Upper lobe of right lung (tissue), 1 donor: ENCODE measurements around the gene APLF. TPM values are rescaled to one million over a fixed set of nuclear protein-coding genes. Genes with fewer than 3 reads are reported as not detected.

Experiments used
- ATAC-seq: fragments of 200-7000 bp; cut with Tn5 transposase; one replicate; pipeline ENCODE4 v1.9.1; 2020; ENCODE audit warnings: mild to moderate bottlenecking, moderate library complexity
- DNase-seq: peaks from one replicate; pipeline ENCODE4 v3.0.0-alpha.2; 2020
- H3K27ac ChIP-seq: fragments of 200-600 bp; one replicate; pipeline ENCODE4 v1.8.0; 2022
- H3K27me3 ChIP-seq: fragments of 200-600 bp; one replicate; pipeline ENCODE4 v1.8.0; 2022; ENCODE audit warnings: mild to moderate bottlenecking
- H3K36me3 ChIP-seq: fragments of 200-600 bp; one replicate; pipeline ENCODE4 v1.8.0; 2022
- H3K4me1 ChIP-seq: fragments of 200-600 bp; one replicate; pipeline ENCODE4 v1.8.0; 2022
- H3K4me3 ChIP-seq: fragments of 200-600 bp; one replicate; pipeline ENCODE4 v1.8.0; 2022; ENCODE audit warnings: mild to moderate bottlenecking
- H3K9me3 ChIP-seq: fragments of 200-600 bp; one replicate; pipeline ENCODE4 v1.8.0; 2022
- intact Hi-C: fragments of 100-400 bp; cut with DNase I; formaldehyde crosslinking; loops from one replicate; pipeline ENCODE4 v1.11.0; 2022
- total RNA-seq: library from RNA; stranded (reverse); fragmentation: NEBNext Ultra II Directional; extraction: Animal tissue kit (Norgen Biotek cat#: 25700); gene quantifications from one replicate; pipeline ENCODE4 v1.2.1, GENCODE V29; 2021
- TF ChIP-seq, protein P1 (sequence below): fragments of 200-600 bp; IDR thresholded peaks from one replicate; pipeline ENCODE4 v1.8.0; 2022; ENCODE audit warnings: antibody characterized with exemption
- donor health status: DM: no; HTN: yes; CAD: no; lungs with severe emphysema.

Gene APLF
- total RNA-seq, 1 donor from 2014 or later: 6.8 TPM

DNA sequence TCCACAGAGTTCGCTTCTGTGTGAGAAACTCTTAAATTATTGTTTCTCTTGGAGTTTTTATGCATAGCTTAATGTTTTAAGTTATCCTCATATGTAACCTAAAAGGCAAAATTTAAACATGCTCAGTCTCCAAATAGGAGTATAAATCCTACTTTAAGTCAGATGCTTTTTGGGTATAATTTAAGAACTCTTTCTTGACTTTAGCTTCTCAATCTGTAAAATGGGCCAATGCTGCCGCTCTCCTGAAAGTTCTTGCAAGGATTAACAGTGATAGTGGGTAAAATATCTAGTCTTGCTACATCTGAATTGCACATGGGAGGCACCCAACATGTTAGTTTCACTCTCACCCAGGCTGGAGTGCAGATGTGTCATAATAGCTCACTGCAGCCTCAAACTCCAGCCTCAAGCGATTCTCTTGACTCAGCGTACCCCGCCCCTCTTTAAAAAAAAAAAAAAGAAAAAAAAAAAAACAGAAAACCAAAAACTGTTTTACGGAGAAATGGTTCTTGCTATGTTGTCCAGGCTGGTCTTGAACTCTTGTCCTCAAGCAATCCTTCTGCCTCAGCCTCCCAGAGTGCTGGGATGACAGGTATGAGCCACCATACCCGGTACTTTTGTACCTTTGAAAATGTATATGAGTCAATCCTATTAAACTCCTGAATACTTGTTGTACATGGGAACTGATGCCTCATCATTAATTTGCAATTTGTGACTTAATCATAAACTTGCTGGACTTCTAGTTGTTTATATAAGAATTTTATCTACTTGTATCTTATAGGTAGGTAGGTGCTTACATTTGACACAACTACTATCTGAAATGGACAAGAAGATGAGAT, 2.1 kb upstream of the APLF start:
- TF ChIP-seq, protein P1, sequence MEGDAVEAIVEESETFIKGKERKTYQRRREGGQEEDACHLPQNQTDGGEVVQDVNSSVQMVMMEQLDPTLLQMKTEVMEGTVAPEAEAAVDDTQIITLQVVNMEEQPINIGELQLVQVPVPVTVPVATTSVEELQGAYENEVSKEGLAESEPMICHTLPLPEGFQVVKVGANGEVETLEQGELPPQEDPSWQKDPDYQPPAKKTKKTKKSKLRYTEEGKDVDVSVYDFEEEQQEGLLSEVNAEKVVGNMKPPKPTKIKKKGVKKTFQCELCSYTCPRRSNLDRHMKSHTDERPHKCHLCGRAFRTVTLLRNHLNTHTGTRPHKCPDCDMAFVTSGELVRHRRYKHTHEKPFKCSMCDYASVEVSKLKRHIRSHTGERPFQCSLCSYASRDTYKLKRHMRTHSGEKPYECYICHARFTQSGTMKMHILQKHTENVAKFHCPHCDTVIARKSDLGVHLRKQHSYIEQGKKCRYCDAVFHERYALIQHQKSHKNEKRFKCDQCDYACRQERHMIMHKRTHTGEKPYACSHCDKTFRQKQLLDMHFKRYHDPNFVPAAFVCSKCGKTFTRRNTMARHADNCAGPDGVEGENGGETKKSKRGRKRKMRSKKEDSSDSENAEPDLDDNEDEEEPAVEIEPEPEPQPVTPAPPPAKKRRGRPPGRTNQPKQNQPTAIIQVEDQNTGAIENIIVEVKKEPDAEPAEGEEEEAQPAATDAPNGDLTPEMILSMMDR: no peak
- no peak for ATAC-seq
- Histone ChIP-seq H3K4me1 (peaks cover 15% of the 10 kb centered on the region), H3K36me3 (no peaks in the 10 kb centered on the region), H3K27ac (no peak overlapping the region), H3K4me3 (no peak overlapping the region), H3K9me3 (no peaks in the 10 kb centered on the region), H3K27me3 (no peaks in the 10 kb centered on the region)
- no peak for DNase-seq
- intact Hi-C loops: no loop called here

DNA sequence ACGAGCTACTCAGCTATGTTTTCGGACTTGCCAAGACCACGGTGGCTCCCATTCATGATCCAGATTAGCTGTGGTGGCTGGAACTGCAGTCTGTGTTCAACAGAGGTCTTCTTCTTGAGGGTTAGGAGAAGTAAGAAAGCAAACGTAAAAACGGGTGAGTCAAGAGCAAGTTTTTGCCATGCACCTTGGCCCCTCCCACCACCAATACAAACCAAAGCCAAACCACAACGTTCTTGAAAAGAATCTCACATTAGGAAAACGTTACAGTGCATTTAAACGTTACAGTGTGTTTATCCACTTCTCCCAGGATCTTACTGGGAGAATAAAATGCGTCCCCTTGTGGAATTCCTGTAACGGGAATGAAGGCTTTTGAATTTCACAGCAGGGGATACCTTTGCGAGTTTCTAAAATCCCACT, 1.0 kb upstream of the APLF start:
- intact Hi-C loops: no loop called here
- Histone ChIP-seq H3K36me3 (no peaks in the 10 kb centered on the region), H3K4me3 (peak overlapping the region; percentile 79), H3K27ac (peak overlapping the region; percentile 68), H3K9me3 (no peaks in the 10 kb centered on the region), H3K27me3 (no peaks in the 10 kb centered on the region), H3K4me1 (peaks cover 15% of the 10 kb centered on the region)
- ATAC-seq (no peak), DNase-seq (no peak)
- TF ChIP-seq, protein P1: peak; percentile 6

DNA sequence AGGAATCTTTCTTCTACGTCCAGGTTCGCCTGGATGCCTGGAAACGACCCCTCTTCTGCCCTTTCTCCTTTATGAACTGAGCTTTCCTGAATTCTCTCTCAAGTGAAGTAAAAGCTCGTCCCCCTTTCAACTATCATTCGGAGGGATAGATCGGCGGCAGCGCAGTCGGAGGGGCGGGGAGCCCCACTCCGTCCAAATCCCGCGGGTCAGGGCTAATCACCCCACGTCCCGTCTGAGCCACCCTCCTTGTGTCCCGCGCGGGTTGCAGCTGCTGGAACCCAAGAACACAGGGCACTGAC, 658 bp upstream of the APLF start:
- ATAC-seq (no peak), DNase-seq (no peak)
- Histone ChIP-seq H3K27me3 (no peaks in the 10 kb centered on the region), H3K4me1 (peaks cover 15% of the 10 kb centered on the region), H3K4me3 (peak overlapping the region; percentile 79), H3K36me3 (no peaks in the 10 kb centered on the region), H3K9me3 (no peaks in the 10 kb centered on the region), H3K27ac (peak overlapping the region; percentile 68)
- TF ChIP-seq, protein P1: no peak
- intact Hi-C loops: no loop called here

DNA sequence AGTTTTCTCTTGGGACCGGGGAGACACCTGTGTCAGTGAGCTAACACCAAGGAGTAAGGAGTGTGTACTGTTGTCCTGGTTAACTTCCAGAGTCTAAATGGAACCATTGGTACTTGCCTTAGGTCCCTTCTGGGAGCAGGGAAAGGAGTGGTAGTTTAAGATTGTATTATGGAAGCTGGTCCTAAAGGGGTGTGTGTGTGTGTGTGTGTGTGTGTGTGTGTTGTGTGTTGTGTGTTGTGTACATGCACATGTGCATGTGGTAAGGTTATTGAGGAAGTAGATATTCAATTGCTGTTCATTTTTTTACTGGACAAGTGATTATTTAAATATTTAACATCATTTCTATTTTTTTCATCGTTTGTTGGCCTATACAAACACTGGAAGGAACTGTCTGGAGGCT, 1.4 kb downstream of the APLF start:
- H3K4me3 ChIP-seq: peak overlapping the region; percentile 79
- H3K4me1 ChIP-seq: peaks cover 15% of the 10 kb centered on the region
- no peak overlapping the region for H3K27ac ChIP-seq
- H3K36me3 ChIP-seq: no peaks in the 10 kb centered on the region
- no peaks in the 10 kb centered on the region for H3K9me3 ChIP-seq
- H3K27me3 ChIP-seq: no peaks in the 10 kb centered on the region
- TF ChIP-seq, protein P1: no peak
- DNase-seq (no peak), ATAC-seq (no peak)
- intact Hi-C loops: no loop called here

DNA sequence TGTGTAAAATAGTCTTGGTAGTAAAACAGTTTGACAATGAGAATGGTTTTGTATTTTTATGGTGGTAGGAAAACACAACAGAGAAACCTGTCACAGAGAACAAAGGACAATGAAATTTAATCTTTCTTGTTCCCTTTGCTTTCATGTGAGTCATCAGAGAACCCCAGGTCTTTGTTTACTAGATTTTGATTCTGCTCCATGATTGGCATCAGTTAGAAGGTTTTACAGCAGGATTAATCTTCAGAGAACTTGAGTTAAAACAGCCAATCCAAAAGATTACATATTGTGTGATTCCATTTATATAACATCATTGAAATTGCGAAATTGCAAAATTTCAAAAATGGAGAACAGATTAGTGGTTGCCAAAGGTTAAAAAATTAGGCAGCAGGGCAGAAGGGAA, 2.5 kb downstream of the APLF start:
- H3K9me3 ChIP-seq: no peaks in the 10 kb centered on the region
- peaks cover 15% of the 10 kb centered on the region for H3K4me1 ChIP-seq
- no peak overlapping the region for H3K27ac ChIP-seq
- TF ChIP-seq, protein P1: no peak
- H3K27me3 ChIP-seq: no peaks in the 10 kb centered on the region
- H3K36me3 ChIP-seq: no peaks in the 10 kb centered on the region
- ATAC-seq: no peak
- no peak overlapping the region for H3K4me3 ChIP-seq
- DNase-seq: no peak
- intact Hi-C loops: no loop called here
